ENCODE results near the gene CLIP1. TPM values are rescaled to one million over a fixed set of nuclear protein-coding genes. Genes with fewer than 3 reads are reported as not detected.

CLIP1 gene
- total and polyA plus RNA-seq, 2 of the 8 experiments (the other 6 are each of a cell fraction or from before 2014, with no cell fraction given), result 19.0 to 27.6 TPM

- no peak for TF ChIP-seq CHD7 (IDR thresholded peaks at IDR 0.05; ENCODE audit: insufficient replicate concordance, low read length)
- no peak for TF ChIP-seq GABPA (IDR thresholded peaks at IDR 0.05; ENCODE audit: borderline replicate concordance, insufficient read depth, low read length)
- no peak for TF ChIP-seq E2F6 (IDR thresholded peaks at IDR 0.05)
- TF ChIP-seq EZH2 (IDR thresholded peaks at IDR 0.05; ENCODE audit: low read depth, low read length, severe bottlenecking), result no peak
These were observed 41.4 kb downstream of the CLIP1 start (continued) for GRCh38 chr12:122381021-122381420.

Data from H1 (cell line).